Adipocyte (in vitro differentiated cells): ENCODE results near the gene STXBP6.

Experiments
- DNase-seq: peaks from one replicate; pipeline ENCODE4 v3.0.0-alpha.2; 2015; ENCODE audit warnings: low read depth
- H3K27me3 ChIP-seq: replicated peaks from 2 replicates; pipeline ENCODE4 v1.7.0; 2013; ENCODE audit warnings: mild to moderate bottlenecking, low read length, moderate library complexity; ENCODE audit not compliant: control insufficient read depth, insufficient read depth
- H3K36me3 ChIP-seq: 2 replicates; pipeline ENCODE4 v1.7.0; 2013; ENCODE audit warnings: low read length, mild to moderate bottlenecking, moderate library complexity; ENCODE audit not compliant: control insufficient read depth, insufficient read depth, severe bottlenecking
- H3K4me1 ChIP-seq: 2 replicates; pipeline ENCODE4 v1.7.0; 2013; ENCODE audit warnings: mild to moderate bottlenecking, low read length, moderate library complexity; ENCODE audit not compliant: control insufficient read depth, insufficient read depth
- H3K4me3 ChIP-seq: 2 replicates; pipeline ENCODE4 v1.7.0; 2013; ENCODE audit warnings: mild to moderate bottlenecking, low read length, moderate library complexity
- H3K9ac ChIP-seq: 2 replicates; pipeline ENCODE4 v1.7.0; 2013; ENCODE audit warnings: mild to moderate bottlenecking, low read length, moderate library complexity
- H3K9me3 ChIP-seq: 2 replicates; pipeline ENCODE4 v1.7.0; 2013; ENCODE audit warnings: mild to moderate bottlenecking, low read length, moderate library complexity; ENCODE audit not compliant: control insufficient read depth

Gene STXBP6

DNA sequence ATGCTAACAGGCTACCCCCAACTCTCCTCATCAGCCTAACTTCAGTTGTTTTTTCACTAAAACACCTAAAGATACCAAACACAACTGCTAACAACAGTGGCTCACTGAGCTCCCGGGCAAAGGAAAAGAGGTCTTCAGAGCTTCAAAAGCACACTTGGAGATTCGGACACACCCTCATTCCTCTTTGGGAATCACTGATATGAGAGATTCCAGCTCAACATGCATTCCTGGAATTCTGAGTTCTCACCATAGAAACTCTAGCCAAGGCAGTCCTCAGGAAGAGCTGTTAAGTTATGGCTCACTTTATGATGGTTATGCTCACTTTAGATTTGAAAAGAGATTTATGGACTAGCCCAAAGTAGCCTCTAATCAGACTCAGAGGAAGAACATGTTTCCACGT lies 40.1 kb downstream of the STXBP6 start:
- DNase-seq, result peak; percentile 36
- Histone ChIP-seq H3K9me3 (no peaks in the 10 kb centered on the region), H3K4me3 (peak overlapping the region; percentile 8), H3K36me3 (no peaks in the 10 kb centered on the region), H3K9ac (no peak overlapping the region), H3K4me1 (peaks cover 17% of the 10 kb centered on the region), H3K27me3 (no peaks in the 10 kb centered on the region)

- no peaks in the 10 kb centered on the region for H3K36me3 ChIP-seq
- no peak overlapping the region for H3K9ac ChIP-seq
- DNase-seq, result no peak
- H3K4me1 ChIP-seq, result peaks cover 23% of the 10 kb centered on the region
- no peaks in the 10 kb centered on the region for H3K9me3 ChIP-seq
- H3K27me3 ChIP-seq, result no peaks in the 10 kb centered on the region
- H3K4me3 ChIP-seq, result no peak overlapping the region
Observed at GRCh38 chr14:25007832-25008231, 42.1 kb downstream of the STXBP6 start.

GRCh38 chr14:25006961-25007795 lies 42.8 kb downstream of the STXBP6 start:
- Histone ChIP-seq H3K4me3 (no peak overlapping the region), H3K36me3 (no peaks in the 10 kb centered on the region), H3K27me3 (no peaks in the 10 kb centered on the region), H3K9me3 (no peaks in the 10 kb centered on the region), H3K4me1 (peaks cover 23% of the 10 kb centered on the region), H3K9ac (no peak overlapping the region)
- peak; percentile 82 for DNase-seq

GRCh38 chr14:25006031-25006430 lies 43.9 kb downstream of the STXBP6 start:
- H3K4me1 ChIP-seq, result peaks cover 33% of the 10 kb centered on the region
- H3K27me3 ChIP-seq, result no peaks in the 10 kb centered on the region
- no peaks in the 10 kb centered on the region for H3K36me3 ChIP-seq
- H3K9me3 ChIP-seq, result no peaks in the 10 kb centered on the region
- H3K9ac ChIP-seq, result no peak overlapping the region
- DNase-seq, result no peak
- H3K4me3 ChIP-seq, result no peak overlapping the region

DNA sequence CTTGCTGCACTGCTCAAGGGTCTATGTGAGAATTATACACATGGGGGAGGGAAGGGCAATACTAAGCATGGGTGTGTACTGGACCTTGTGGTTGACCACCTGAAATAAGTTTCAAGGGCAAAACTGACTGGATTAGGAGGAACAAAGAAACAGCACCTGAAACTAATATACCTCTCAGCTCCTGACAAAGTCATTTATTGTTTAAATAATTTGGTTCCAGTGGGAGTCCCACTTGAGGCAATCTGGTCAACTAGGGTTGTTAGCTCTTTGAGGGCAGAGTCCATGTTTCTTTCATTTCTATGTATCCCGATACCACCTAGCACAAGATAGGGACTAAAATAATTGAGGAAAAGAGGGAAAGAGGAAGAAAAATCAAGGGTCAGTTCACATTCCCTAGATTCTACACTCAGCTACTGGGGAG lies 45.5 kb downstream of the STXBP6 start:
- H3K27me3 ChIP-seq, result no peaks in the 10 kb centered on the region
- no peak for DNase-seq
- H3K4me1 ChIP-seq, result peaks cover 23% of the 10 kb centered on the region
- H3K4me3 ChIP-seq, result no peak overlapping the region
- no peaks in the 10 kb centered on the region for H3K36me3 ChIP-seq
- no peaks in the 10 kb centered on the region for H3K9me3 ChIP-seq
- H3K9ac ChIP-seq, result no peak overlapping the region

DNA sequence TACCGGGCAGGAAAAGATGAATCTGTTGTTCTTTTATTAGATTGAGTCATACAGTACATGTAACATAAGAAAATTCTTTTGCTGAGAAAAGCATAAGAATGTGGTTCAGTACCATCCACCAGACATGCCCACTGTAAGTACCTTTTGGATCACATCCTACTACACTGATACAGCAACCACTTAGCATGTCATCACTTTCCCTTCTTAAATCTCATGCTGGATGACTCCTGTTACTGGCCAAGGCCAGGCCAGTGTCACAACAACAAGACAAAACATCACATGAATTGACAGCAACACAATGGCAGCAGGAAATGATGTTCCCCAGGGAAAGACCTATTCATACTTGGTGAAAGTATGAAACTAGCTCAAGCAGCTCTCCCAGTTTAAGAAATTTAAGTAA lies 46.4 kb downstream of the STXBP6 start:
- no peaks in the 10 kb centered on the region for H3K36me3 ChIP-seq
- no peak overlapping the region for H3K4me3 ChIP-seq
- peaks cover 21% of the 10 kb centered on the region for H3K4me1 ChIP-seq
- H3K27me3 ChIP-seq, result no peaks in the 10 kb centered on the region
- DNase-seq, result peak; percentile 32
- no peak overlapping the region for H3K9ac ChIP-seq
- no peaks in the 10 kb centered on the region for H3K9me3 ChIP-seq

- Histone ChIP-seq H3K27me3 (no peaks in the 10 kb centered on the region), H3K36me3 (no peaks in the 10 kb centered on the region), H3K9ac (peak overlapping the region; percentile 18), H3K4me1 (peaks cover 21% of the 10 kb centered on the region), H3K9me3 (no peaks in the 10 kb centered on the region), H3K4me3 (peak overlapping the region; percentile 34)
- peak; percentile 51 for DNase-seq
Observed at GRCh38 chr14:25001601-25002000, 48.3 kb downstream of the STXBP6 start.

DNA sequence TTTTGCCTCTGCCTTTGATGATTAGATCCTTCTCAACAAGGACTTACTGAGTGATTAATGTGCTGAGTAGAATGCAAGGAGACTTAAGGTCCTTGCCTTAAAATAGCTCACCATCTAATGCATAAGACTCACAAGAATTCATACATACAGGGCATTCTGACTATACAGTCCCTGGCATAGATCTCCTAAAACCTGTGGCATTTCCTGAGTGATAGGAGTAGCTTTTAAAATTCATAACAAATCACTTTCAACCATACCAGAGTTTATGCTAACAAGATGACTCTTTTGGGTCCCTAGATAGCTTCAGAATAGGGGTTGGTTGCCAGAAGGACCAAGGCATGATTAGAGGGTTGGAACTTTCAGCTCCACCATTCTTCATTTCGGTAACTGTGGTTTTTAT lies 48.8 kb downstream of the STXBP6 start:
- no peaks in the 10 kb centered on the region for H3K36me3 ChIP-seq
- H3K9ac ChIP-seq, result peak overlapping the region; percentile 18
- H3K4me3 ChIP-seq, result peak overlapping the region; percentile 34
- peak; percentile 53 for DNase-seq
- H3K4me1 ChIP-seq, result peaks cover 21% of the 10 kb centered on the region
- H3K27me3 ChIP-seq, result no peaks in the 10 kb centered on the region
- no peaks in the 10 kb centered on the region for H3K9me3 ChIP-seq

GRCh38 chr14:24999157-24999556 lies 50.8 kb downstream of the STXBP6 start:
- no peak overlapping the region for H3K9ac ChIP-seq
- DNase-seq, result no peak
- no peaks in the 10 kb centered on the region for H3K27me3 ChIP-seq
- H3K4me1 ChIP-seq, result peaks cover 21% of the 10 kb centered on the region
- H3K9me3 ChIP-seq, result no peaks in the 10 kb centered on the region
- no peak overlapping the region for H3K4me3 ChIP-seq
- H3K36me3 ChIP-seq, result no peaks in the 10 kb centered on the region

GRCh38 chr14:24996930-24997725 lies 52.8 kb downstream of the STXBP6 start:
- no peaks in the 10 kb centered on the region for H3K36me3 ChIP-seq
- no peaks in the 10 kb centered on the region for H3K9me3 ChIP-seq
- H3K4me3 ChIP-seq, result no peak overlapping the region
- DNase-seq, result no peak
- peaks cover 14% of the 10 kb centered on the region for H3K4me1 ChIP-seq
- no peak overlapping the region for H3K9ac ChIP-seq
- H3K27me3 ChIP-seq, result no peaks in the 10 kb centered on the region

- Histone ChIP-seq H3K4me3 (no peak overlapping the region), H3K9me3 (no peaks in the 10 kb centered on the region), H3K9ac (no peak overlapping the region), H3K4me1 (no peaks in the 10 kb centered on the region), H3K27me3 (no peaks in the 10 kb centered on the region), H3K36me3 (no peaks in the 10 kb centered on the region)
- DNase-seq, result no peak
Observed at GRCh38 chr14:24995016-24995415, 54.9 kb downstream of the STXBP6 start.
